ENCODE results near the gene SEPTIN6.
"Not testable (repeated sequence)": the region's sequence is repeated elsewhere in the genome, so short reads cannot be mapped to it uniquely, and the experiment has no call there.

SEPTIN6 gene

GRCh38 chrX:119690921-119691716 lies 1.8 kb downstream of the SEPTIN6 start:
- peak; percentile 64 for DNase-seq

- DNase-seq: no peak
Measured at GRCh38 chrX:119688911-119689321, 4.1 kb downstream of the SEPTIN6 start.

GRCh38 chrX:119687661-119688413 lies 5.1 kb downstream of the SEPTIN6 start:
- no peak for DNase-seq

GRCh38 chrX:119686087-119686691 lies 6.8 kb downstream of the SEPTIN6 start:
- DNase-seq: no peak

- peak; percentile 92 for DNase-seq
Measured at GRCh38 chrX:119685225-119686066, 7.5 kb downstream of the SEPTIN6 start.

- no peak for DNase-seq
Measured at GRCh38 chrX:119684916-119685224, 8.1 kb downstream of the SEPTIN6 start.

- not testable (repeated sequence) for DNase-seq
Measured at GRCh38 chrX:119684312-119684711, 8.7 kb downstream of the SEPTIN6 start.

- no peak for DNase-seq
Measured at GRCh38 chrX:119682019-119682989, 10.7 kb downstream of the SEPTIN6 start.

- no peak for DNase-seq
Measured at GRCh38 chrX:119677654-119677981, 15.3 kb downstream of the SEPTIN6 start.

GRCh38 chrX:119676949-119677653 lies 15.9 kb downstream of the SEPTIN6 start:
- DNase-seq: no peak

- no peak for DNase-seq
Measured at GRCh38 chrX:119673336-119673735, 19.6 kb downstream of the SEPTIN6 start.

GRCh38 chrX:119672426-119672825 lies 20.5 kb downstream of the SEPTIN6 start:
- no peak for DNase-seq

GRCh38 chrX:119669424-119670037 lies 23.4 kb downstream of the SEPTIN6 start:
- no peak for DNase-seq

GRCh38 chrX:119667111-119667878 lies 25.7 kb downstream of the SEPTIN6 start:
- DNase-seq: no peak

- not testable (repeated sequence) for DNase-seq
Measured at GRCh38 chrX:119664877-119665276, 28.1 kb downstream of the SEPTIN6 start.

- no peak for DNase-seq
Measured at GRCh38 chrX:119661486-119661885, 31.5 kb downstream of the SEPTIN6 start.

- no peak for DNase-seq
Measured at GRCh38 chrX:119659522-119659921, 33.4 kb downstream of the SEPTIN6 start.

GRCh38 chrX:119655125-119655524 lies 37.8 kb downstream of the SEPTIN6 start:
- peak; percentile 35 for DNase-seq

GRCh38 chrX:119654112-119654531 lies 38.8 kb downstream of the SEPTIN6 start:
- peak; percentile 22 for DNase-seq

- DNase-seq: no peak
Measured at GRCh38 chrX:119648421-119648775, 44.6 kb downstream of the SEPTIN6 start.

Measured in suppressor macrophage treated with lipopolysaccharide for 4 hours (primary cell).